GOT3 (cell line): ENCODE measurements around the gene NDUFAF2.
"Not testable (repeated sequence)": the region's sequence is repeated elsewhere in the genome, so short reads cannot be mapped to it uniquely, and the experiment has no call there.

Source experiments
- DNase-seq: peaks from one replicate; lab custom pipeline; 2025; ENCODE audit warnings: mixed read lengths; lab: John Stamatoyannopoulos, UW

Gene NDUFAF2

GRCh38 chr5:60944904-60945812, at the start of gene NDUFAF2, which contains the start of gene ERCC8:
TSS of gene NDUFAF2 (plus strand) at chr5:60945205. CDS start at chr5:60945256, 51 bp downstream.
TSS of gene ERCC8 (minus strand) at chr5:60945070. CDS start at chr5:60945008, 62 bp downstream.
- peak; percentile 66 for DNase-seq

GRCh38 chr5:60896991-60897390, 48.0 kb upstream of the NDUFAF2 start:
- DNase-seq, result no peak

GRCh38 chr5:60903356-60903755, 41.6 kb upstream of the NDUFAF2 start:
- DNase-seq, result no peak

- no peak for DNase-seq
Measured at GRCh38 chr5:60916646-60917045, 28.4 kb upstream of the NDUFAF2 start.

GRCh38 chr5:60918466-60918865, 26.5 kb upstream of the NDUFAF2 start:
- no peak for DNase-seq

GRCh38 chr5:60927450-60927849, 17.6 kb upstream of the NDUFAF2 start:
- no peak for DNase-seq

GRCh38 chr5:60929024-60929423, 16.0 kb upstream of the NDUFAF2 start:
- DNase-seq, result no peak

GRCh38 chr5:60943624-60944023, 1.4 kb upstream of the NDUFAF2 start:
- no peak for DNase-seq

- DNase-seq, result no peak
Measured at GRCh38 chr5:60945813-60946187, 795 bp downstream of the NDUFAF2 start.

- no peak for DNase-seq
Measured at GRCh38 chr5:60948738-60949137, 3.7 kb downstream of the NDUFAF2 start.

GRCh38 chr5:60955239-60955638, 10.2 kb downstream of the NDUFAF2 start:
- no peak for DNase-seq

GRCh38 chr5:60958088-60958487, 13.1 kb downstream of the NDUFAF2 start:
- DNase-seq, result no peak

GRCh38 chr5:60958712-60959111, 13.7 kb downstream of the NDUFAF2 start:
- no peak for DNase-seq

- no peak for DNase-seq
Measured at GRCh38 chr5:60959156-60959555, 14.2 kb downstream of the NDUFAF2 start.

GRCh38 chr5:60960591-60960990, 15.6 kb downstream of the NDUFAF2 start:
- no peak for DNase-seq

- DNase-seq, result no peak
Measured at GRCh38 chr5:60961685-60962084, 16.7 kb downstream of the NDUFAF2 start.

- no peak for DNase-seq
Measured at GRCh38 chr5:60972231-60972630, 27.2 kb downstream of the NDUFAF2 start.

- no peak for DNase-seq
Measured at GRCh38 chr5:60977956-60978737, 33.1 kb downstream of the NDUFAF2 start.

- DNase-seq, result no peak
Measured at GRCh38 chr5:60978968-60979367, 34.0 kb downstream of the NDUFAF2 start.

- no peak for DNase-seq
Measured at GRCh38 chr5:60980511-60980910, 35.5 kb downstream of the NDUFAF2 start.

GRCh38 chr5:60982127-60982526, 37.1 kb downstream of the NDUFAF2 start:
- DNase-seq, result not testable (repeated sequence)

- DNase-seq, result no peak
Measured at GRCh38 chr5:60989790-60990189, 44.8 kb downstream of the NDUFAF2 start.

- DNase-seq, result no peak
Measured at GRCh38 chr5:60992871-60993270, 47.9 kb downstream of the NDUFAF2 start.
